GM19035 (cell line): ENCODE measurements around the gene PPP1R14B.
A peak's percentile ranks its signal among the peaks of the same experiment; 100 is the strongest.

Experiments used
- ATAC-seq: cut with Tn5 transposase; IDR thresholded peaks from one replicate; pipeline ENCODE4 v1.9.1; 2021; ENCODE audit not compliant: unreplicated experiment

The PPP1R14B gene, protein sequence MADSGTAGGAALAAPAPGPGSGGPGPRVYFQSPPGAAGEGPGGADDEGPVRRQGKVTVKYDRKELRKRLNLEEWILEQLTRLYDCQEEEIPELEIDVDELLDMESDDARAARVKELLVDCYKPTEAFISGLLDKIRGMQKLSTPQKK

GRCh38 chr11:64246871-64247728, at the start of gene PPP1R14B:
PPP1R14B (minus strand) TSS chr11:64246943; CDS start chr11:64246673, 270 bp downstream.
- peak; percentile 38 for ATAC-seq

- no peak for ATAC-seq
Observed at GRCh38 chr11:64296236-64296635, 49.5 kb upstream of the PPP1R14B start.

DNA sequence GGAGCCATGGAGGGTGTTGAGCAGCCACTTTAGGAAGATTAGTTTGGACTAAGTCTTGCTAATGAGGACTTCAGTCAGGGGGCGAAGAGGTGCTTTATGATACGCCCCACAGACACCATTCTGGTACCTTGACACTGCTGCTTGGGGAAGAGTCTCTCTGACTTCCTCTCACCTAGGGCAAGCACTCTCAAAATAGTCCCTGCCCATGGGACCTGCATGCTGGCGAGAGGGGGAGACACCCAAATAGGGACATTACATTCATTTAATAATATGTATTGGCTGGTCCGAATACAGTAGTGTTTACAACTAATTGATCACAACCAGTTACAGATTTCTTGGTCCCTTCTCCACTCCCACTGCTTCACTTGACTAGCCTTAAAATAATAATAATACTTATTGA, 49.0 kb upstream of the PPP1R14B start:
- no peak for ATAC-seq

DNA sequence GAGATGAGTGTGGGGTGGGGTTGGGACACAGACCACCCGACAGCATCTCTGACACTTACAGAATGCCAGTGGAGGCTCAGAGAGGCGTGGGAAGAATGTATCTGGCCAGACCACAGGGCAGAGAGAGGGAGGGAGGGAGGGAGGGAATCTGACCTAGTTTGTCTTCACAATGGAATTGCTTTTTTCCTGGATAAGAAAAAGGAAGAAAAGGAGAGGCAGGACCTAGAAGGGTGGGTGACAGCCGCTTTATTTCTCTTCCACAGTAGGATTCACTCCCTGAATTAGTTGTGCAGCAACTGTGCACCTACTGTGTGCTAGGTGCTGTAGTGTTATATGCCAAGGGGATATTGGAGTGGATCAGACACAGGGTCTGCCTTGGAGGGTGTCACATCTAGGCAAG, 48.0 kb upstream of the PPP1R14B start:
- no peak for ATAC-seq

DNA sequence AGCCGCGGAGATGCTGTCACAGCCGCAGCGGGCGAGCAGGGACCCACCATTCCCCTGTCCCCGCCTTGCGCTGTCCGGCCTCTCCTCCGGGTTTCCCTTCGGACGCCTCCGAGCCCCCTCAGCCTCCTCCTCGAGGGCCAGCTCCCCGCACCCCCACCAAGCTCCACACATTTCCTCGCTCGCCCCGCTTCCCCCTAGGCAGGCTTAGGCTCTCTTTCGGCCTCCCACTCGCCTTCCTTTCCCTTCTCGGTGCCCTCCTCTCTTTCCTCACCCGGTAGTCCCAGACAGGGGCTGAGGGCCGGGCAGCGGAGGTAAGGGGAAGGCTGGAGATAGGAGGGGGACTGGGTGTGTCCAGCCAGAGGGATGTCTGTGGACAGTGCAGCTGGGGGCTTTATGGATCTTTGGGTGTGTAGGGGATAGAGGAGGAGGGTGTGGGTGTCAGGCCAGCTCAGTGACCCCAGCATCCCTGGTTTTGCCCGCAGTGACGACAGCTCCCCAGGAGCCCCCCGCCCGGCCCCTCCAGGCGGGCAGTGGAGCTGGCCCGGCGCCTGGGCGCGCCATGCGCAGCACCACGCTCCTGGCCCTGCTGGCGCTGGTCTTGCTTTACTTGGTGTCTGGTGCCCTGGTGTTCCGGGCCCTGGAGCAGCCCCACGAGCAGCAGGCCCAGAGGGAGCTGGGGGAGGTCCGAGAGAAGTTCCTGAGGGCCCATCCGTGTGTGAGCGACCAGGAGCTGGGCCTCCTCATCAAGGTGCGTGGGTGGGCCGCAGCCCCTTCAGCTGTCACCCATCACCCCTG, 45.9 kb upstream of the PPP1R14B start:
- ATAC-seq: no peak

DNA sequence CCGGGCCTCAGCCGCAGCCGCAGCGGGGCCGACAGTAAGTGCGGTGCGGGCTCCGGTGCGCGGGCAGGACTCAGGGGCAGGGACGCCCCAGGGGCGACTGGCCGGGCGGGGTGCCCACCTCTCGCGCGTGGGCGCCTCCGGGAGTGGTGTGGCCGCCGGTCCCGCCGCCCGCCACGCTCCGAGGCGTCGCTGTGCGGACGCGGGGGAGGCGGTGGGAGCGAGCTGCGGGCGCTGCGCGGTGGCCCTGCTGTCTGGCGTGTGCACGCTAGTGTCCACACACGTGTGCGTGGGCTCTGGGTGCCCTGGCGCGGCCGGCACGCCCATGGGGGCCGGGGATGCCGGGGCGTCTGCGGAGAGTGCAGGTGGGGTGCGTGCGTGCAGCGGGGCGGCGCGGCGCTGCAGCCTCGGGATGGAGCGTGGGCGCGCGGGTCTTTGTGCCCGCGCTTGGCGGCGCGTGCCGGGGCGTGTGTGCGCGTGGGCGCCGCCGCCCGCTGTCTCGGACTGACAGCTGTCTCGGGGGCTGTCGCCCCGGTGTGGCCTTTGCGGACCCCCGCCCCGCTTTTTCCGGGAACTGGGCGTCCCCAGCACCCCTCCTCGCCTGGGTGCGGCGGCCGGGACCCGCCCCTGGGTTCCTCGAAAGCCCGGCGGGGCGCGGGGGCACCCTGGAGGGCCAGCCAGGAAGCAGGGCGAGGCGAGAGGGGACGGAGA, 45.2 kb upstream of the PPP1R14B start:
- no peak for ATAC-seq

GRCh38 chr11:64291262-64291751, 44.6 kb upstream of the PPP1R14B start, which contains the start of gene KCNK4:
KCNK4 (plus strand) TSS chr11:64291302; CDS start chr11:64293019, 1,717 bp downstream.
- ATAC-seq: no peak

DNA sequence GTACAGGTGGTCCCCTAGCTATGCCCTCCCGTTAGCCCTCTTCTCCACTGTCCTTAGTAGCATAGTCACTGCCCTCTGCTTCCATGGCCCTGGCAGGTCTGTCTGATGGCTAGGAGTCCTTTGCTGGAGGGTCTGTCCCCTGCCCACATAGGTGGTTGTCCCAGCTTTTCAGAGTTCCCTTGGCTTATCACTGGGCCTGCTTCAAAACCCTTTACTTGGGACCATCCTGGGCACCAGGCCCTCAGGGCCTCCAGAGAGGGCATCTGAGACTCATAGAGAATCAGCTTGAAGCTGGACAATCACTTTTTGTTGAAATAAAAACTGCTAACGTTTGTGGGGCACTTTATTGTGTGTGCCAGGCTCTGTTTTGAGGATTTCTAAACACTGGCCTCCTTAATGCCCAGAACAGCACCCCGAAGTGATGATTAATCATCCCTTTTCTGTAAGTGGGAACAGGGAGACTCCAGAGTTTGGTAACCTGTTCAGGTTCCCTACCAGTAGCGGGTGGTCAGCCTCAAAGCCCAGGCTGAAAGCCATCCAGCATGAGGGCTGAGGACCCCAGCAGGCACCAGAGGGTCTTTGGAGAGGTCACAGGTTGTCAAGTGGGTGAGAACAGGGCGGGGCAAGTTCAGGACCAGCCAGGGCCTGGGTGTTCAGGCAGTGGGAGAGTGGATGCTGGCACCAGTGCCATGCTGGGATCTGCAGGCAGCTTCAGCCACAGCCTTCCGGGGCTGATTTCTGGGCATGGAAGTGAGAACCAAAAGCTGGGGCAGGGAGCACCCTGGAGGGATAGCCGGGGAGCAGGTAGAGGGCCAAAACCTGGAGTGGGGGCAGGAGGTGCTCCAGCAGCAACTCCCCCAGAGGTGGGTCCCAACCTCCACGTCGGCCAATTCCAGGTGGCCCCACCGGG, 43.9 kb upstream of the PPP1R14B start:
- no peak for ATAC-seq

- ATAC-seq: no peak
Observed at GRCh38 chr11:64289002-64289564, 42.3 kb upstream of the PPP1R14B start.

- ATAC-seq: no peak
Observed at GRCh38 chr11:64288353-64288750, 41.6 kb upstream of the PPP1R14B start.

DNA sequence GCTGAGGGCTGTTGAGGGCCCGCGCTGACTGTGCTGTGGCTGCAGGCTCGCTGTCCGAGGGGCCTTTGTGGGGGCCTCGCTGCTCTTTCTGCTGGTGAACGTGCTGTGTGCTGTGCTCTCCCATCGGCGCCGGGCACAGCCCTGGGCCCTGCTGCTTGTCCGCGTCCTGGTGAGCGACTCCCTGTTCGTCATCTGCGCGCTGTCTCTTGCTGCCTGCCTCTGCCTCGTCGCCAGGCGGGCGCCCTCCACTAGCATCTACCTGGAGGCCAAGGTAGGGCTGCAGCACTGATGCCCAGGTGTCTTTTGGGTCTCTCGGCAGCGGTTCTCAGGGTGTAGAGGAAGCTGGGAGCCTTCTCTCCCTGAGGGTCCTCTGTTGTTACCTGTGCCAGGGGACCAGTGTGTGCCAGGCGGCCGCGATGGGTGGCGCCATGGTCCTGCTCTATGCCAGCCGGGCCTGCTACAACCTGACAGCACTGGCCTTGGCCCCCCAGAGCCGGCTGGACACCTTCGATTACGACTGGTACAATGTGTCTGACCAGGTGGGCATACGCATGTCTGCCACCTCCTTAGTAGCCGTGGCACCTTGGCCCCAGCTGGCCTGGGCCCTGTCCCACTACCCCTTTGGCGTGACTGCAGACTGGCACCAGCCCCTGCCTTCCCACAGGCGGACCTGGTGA, 41.1 kb upstream of the PPP1R14B start:
- ATAC-seq: no peak

DNA sequence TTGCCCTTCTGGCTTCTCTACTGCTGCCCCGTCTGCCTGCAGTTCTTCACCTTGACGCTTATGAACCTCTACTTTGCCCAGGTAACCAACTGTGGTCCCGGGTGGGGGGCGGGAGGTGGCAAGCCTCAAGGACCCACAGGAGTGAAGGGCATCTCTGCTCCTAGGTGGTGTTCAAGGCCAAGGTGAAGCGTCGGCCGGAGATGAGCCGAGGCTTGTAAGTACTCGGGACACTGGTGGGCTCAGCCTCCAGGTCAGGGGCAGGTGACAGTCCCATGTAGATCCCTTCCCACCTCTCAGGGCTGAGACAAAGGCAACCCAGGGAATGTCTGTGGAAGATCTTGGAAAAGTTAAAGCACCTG, 40.0 kb upstream of the PPP1R14B start:
- ATAC-seq: no peak

DNA sequence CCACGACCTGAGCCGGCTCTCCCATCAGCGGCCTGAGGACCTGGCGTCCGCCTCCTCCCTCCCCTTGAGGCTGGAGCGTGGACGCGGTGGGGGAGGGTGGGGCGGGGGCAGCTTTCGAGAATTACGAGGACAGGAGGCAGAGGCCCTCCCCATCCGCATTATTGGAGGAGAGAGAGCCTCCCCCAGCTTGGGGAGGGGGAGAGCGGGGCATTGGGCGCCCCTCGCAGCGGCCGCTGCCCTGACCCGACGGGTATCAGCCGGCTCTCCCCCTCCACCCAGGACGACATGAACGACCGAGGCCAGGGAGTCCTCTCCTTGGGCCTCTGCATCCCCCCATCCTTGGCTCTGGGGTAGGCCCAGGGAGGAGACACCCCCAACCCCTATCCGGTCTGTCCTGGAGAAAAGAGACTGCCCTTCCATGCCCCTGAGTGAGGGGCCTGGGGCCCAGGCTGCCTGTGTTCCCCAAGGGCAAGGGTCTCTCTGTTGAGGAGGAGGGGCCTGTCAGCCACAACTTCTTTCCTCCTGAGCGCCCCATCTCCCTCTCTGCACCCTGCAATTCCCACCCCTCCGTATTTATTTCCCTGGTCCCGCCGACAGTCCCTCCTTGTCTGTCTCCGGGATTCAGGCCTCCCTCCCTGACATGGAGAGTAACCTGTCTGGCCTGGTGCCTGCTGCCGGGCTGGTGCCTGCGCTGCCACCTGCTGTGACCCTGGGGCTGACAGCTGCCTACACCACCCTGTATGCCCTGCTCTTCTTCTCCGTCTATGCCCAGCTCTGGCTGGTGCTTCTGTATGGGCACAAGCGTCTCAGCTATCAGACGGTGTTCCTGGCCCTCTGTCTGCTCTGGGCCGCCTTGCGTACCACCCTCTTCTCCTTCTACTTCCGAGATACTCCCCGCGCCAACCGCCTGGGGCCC, 39.4 kb upstream of the PPP1R14B start:
- ATAC-seq: no peak

DNA sequence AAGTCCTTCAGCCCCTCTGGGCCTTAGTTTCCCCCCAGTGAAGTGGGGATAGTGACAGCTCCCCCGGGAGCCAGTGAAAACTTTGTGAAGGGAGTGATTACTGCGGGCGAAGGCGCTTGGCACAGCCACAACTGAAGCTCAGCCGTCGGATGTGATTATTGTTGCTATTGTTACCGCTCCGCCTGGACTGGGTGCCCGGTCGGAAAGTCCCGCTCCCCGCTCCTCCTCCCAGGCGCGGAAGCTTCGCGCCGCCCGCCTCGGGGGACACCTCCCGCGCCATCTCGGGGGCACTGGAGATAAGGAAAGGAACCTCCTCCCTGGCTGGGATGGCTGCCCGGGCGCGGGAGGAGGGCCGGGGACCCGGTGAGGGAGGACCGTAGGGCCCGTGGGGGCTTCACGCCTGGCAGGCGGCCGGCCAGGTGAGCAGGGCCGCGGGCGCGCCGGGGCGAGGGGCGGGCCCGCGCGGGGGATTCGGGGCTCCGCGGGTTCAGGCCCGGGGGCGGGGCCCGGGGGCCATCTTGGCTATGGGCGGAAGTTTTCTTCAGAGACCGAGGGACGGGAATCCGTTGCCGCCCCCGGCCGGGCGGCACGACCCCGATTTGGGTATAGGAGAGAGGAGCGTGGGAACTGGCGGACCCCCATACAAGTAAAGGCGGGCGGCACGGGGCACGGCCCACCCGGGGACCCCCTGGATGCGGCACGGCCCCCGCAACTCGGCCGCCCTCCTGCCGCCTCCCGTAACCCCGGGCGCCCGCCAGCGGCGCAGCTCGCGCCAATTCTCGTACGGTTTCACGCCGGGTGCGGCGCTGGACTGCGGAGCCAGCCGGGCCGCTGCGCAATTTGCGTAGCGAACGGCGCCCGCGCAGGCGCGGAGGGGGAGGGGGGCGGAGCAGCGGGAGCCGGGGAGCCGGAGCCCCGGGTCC, 38.5 kb upstream of the PPP1R14B start, which contains the start of gene GPR137:
TSS of gene GPR137 (plus strand) at position 887 of the 923 bp plus-strand sequence. CDS start 677 bp downstream, outside the sequence.
- peak; percentile 59 for ATAC-seq

GRCh38 chr11:64284048-64284961, 37.6 kb upstream of the PPP1R14B start, which contains the start of gene BAD:
BAD (minus strand) TSS chr11:64284665; CDS start chr11:64284368, 297 bp downstream.
- peak; percentile 69 for ATAC-seq

- no peak for ATAC-seq
Observed at GRCh38 chr11:64283092-64283491, 36.3 kb upstream of the PPP1R14B start.
